ELR (cell line): ENCODE results near the gene CYP2A7.
"Not testable (repeated sequence)": the region's sequence is repeated elsewhere in the genome, so short reads cannot be mapped to it uniquely, and the experiment has no call there.

ENCODE experiments used
- DNase-seq: peaks from one replicate; pipeline ENCODE4 v3.0.0-alpha.2; 2015; ENCODE audit warnings: low read depth

CYP2A7 gene

DNA sequence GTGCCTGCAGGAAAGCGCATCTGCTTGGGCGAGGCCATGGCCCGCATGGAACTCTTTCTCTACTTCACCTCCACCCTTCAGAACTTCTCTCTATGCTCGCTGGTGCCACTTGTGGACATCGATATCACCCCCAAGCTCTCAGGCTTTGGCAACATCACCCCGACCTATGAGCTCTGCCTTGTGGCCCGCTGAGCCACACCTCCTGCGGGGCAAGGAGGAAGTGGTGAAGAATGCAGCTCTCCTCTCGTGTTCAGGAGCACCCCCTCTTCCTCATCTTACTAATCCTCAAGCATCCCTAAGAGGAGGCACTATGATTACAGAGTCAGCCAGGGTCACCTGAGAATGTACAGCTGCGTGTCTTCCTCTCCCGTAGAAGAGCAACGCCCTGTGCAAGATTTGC lies 17.9 kb upstream of the CYP2A7 start:
- not testable (repeated sequence) for DNase-seq

DNA sequence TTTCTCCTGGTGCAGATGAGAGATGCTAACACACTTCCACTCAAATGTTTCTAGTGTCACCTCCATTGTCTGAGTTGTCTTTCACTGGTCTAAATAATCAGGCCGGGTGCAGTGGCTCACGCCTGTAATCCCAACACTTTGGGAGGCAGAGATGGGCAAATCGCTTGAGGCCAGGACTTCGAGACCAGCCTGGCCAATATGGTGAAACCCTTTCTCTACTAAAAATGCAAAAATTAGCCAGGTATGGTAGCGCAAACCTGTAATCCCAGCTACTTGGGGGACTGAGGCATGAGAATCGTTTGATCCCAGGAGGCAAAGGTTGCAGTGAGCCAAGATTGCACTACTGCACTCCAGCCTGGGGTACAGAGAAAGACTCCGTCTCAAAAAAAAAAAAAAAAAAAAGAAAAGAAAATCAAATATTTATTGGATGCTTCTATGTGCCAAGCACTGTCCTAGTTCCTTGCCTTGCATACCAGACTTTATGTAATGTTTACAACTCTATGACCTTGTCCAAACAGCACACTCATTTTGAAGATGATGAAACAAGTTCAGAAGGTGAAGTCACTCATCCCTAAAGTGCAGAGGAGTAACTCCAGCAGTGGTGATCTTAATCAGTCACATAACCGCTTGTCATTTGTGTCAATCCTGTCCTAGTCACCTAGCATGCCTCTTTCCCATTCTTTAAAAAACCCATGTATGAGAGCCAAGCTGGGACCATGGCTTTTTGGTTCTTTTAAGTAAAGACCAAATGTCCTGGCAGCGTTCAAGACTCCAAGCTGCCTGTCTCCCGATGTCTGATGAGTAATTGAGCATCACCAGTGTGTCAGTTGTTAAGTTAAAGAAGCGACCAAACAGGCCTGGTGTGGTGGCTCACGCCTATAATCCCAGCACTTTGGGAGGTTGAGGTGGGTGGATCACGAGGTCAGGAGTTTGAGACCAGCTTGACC lies 15.1 kb upstream of the CYP2A7 start:
- DNase-seq, result peak; percentile 10

DNA sequence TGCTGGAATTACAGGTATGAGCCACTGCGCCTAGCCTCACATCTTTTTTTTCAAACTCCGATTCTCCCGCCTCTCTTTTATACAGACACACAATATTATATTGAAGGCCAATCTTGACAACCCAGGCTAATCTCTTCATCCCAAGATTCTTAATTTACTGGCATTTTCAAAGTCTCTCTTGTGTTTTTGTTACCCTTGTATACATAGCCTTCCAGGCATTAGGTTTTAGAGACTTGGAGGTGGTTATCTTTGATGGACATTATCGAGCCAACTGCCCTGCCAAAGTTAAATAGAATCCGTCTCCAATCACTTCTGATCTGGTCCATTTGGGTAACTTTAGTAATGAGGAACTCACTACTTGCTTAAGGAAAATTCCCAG lies 14.4 kb upstream of the CYP2A7 start:
- no peak for DNase-seq

DNA sequence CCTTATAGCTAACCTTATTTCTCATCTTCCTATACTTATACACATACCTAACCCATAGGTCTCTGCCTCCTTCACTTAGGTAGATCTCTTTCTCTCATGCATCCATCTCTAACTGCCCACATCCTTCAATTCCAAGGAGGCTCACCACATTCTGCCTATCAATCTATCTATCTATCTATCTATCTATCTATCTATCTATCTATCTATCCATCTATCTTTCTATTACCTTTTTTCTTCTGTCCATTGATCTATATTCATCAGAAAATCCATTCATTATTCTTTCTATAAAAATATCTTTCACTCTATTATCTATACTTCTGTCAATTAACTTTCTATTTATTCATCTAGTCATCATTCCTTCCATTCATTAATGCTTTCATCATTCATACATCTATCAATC lies 11.1 kb upstream of the CYP2A7 start:
- no peak for DNase-seq

DNA sequence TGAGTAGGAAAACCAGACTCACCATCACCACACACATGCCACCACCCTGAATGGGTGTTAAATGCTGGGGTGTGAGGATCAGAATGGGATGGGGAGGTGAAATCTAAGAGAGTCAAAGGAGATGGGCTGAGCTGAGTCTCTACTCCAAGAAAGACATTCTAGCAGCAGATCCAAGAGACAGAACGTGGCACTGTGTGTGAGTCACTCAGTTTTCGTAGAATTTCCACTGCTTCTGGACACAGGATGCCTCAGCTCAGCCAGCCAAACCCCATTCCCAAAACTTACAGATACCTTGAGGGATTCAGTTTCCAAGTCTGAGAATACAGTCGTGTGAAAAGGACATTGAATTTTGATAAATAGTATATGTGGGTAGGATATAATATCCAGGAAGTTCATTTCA lies 7.3 kb upstream of the CYP2A7 start:
- DNase-seq, result no peak

DNA sequence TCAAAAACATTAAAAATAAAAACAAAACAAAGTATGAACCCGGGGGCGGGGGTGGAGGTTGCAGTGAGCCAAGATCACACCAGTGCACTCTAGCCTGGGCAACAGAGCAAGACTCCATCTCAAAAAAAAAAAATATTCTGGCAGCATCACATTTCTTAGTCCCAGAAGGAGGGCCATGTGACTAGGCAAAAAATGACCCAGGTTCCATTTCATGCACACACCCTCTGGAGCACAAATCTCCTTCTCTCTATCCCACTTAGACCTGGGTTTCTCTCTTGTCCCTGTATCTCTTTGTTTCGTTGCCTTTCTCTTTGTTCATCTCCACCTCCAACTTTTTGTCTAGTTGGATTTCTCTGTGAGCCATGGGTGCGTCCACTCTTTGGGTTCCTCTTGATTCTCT lies 6.2 kb upstream of the CYP2A7 start:
- no peak for DNase-seq

DNA sequence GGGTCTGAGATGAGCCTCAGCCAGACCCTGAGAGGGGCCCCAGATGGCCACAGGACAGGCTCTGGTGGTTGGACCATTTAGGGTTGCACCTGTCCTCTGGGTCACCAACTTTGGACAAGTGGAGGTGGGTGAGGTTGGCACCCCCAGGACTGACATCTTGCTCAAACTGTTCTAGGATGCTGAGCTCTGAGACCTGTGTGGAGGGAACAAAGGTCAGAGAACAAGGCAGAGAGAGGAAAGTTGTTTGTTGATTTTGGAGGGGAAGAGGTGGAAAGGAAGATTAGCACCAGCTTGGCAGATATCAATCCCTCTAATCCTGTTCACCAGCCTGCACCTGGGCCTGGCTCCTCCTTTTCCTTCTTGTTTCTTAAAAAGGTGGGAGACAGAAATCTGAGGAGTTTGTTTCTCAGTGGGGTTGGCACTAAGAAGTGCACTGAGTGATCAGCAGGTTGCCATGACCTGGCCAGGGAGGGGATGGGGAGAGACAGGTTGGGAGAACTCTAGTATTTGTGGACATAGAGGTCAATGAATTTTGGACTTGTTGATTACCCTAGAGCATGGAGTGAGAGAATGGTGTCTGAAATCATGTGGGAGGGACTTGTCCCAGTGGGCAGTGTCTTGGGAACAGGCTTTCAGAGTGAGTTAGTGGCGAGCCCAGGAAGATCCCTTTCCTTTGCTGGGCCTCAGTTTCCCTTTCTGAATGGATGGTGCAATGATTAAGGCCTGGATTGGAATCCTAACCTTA lies 2.3 kb upstream of the CYP2A7 start:
- DNase-seq, result not testable (repeated sequence)

DNA sequence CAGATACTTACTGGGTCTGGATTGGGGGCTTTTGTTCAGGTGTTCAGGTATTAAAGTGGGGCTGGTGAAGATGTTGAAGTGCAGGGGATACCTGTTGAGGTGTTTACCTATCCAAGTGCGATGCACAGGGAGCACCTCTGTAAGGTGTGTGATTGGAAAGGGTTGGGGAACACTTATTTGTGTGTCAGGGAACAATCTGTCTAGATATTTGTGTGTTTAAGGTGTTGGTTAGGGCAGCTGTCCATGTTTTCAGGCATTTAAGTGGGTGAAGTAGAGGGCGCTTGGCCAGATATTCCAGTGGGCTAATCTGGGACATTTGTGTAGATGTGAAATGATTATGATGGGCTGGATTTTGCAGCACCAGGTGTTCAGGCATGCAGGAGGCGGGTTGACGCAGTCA lies 2.7 kb downstream of the CYP2A7 start:
- DNase-seq, result not testable (repeated sequence)

DNA sequence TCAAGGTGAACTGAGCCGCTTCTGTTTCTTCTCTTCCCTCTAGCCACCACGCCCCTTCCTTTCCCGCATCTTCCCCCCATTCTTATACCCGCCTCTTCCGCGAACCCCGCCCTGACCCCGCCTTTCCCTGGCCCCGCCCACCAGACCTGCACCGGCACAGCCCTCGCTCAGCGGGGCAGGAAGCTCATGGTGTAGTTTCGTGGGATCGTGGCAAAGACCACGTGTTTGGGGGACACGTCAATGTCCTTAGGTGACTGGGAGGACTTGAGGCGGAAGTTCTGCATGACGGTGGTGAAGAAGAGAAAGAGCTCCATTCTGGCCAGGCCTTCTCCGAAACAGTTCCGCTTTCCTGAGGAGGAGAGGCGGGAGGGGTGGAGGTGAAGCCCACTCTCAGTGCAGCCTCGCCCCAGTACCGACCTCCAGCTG lies 6.5 kb downstream of the CYP2A7 start:
- peak; percentile 1 for DNase-seq

DNA sequence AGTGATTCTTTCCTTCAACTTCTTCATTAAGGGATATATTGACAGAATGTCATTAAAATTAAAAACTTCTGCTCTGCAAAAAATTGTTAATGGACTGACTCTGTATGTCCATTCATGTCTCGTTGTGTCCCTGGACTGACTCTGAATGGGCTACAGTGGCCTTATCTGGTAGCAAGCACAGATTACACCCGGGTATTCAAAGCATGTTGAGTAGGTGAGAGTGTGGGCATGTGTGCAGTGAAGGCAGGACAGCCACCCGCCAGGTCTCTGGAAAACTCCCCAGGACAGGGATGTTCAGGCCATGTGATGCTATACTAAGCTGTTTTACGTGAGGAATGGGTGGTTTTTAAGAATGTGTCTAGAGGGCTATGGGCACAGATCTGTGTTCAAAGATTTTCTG lies 7.2 kb downstream of the CYP2A7 start:
- DNase-seq, result not testable (repeated sequence)

DNA sequence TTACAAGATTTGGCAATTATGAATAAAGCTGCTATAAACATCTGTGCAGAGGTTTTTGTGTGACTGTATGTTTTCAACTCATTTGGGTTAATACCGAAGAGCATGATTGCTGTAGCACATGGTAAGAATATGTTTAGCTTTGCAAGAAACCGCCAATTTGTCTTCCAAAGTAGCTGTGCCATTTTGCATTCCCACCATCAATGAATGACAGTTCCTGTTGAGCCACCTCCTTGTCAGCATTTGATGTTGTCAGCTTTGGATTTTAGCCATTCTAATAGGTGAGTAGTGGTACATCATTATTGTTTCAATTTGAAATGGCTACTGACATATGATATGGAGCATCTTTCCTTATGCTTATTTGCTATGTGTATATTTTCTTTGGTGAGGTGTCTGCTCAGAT lies 8.2 kb downstream of the CYP2A7 start:
- DNase-seq, result not testable (repeated sequence)

DNA sequence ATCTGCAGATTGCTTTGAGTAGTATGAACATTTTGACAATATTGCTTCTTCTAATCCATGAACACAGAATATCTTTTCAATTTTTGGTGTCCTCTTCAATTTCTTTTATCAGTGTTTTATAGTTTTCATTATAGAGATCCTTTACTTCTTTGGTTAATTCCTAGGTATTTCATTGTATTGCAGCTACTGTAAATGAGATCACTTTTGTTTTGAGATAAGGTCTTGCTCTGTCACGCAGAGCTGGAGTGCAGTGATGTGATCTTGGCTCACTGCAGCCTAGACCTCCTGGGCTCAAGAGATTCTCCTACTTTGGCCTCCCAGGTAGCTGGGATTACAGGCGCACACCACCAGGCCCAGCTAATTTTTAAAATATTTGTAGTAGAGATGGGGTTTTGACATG lies 9.8 kb downstream of the CYP2A7 start:
- DNase-seq, result no peak

DNA sequence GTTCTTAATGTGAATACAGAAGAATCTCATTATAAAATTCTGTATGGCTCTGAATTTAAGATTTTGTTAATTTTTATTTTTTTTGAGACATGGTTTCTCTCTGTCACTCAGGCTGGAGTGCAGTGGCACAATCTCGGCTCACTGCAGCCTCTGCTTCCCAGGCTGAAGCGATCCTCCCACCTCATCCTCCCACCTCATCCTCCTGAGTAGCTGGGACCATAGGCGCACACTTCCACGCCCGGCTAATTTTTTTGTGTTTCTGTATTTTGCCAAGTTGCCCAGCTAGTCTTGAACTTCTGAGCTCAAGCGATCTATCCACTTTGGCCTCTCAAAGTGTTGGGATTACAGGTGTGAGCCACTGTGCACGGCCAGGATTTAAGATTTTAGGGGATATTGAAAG lies 14.3 kb downstream of the CYP2A7 start:
- no peak for DNase-seq

DNA sequence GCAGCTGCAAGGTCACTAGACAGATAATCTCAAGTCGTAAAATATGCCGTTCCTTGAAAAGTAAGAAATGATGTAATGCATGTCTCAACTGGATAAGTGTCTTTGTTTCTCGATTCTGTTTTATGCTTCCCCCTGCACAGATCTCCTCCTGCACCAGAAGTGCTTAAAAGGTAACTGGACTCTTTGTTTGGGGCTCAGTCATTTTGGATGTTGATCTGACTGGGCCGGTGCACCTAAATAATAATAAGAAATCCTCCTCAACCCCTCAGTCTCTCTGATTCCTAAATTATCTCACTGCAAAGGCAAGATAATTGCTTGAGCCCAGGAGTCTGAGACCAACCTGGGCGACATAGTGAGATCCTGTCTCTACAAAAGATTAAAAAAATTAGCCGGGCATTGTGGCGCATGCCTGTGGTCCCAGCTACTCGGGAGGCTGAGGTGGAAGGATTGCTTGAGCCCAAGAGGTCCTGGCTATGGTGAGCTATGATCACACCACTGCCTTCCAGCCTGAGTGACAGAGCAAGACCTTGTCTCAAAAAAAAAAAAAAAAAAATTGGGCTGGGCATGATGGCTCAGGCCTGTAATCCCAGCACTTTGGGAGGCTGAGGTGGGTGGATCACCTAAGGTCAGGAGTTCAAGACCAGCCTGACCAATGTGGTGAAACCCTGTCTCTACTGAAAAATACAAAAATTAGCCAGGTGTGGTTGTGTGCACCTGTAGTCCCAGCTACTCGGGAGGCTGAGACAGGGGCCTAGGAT lies 17.1 kb downstream of the CYP2A7 start:
- DNase-seq, result not testable (repeated sequence)

DNA sequence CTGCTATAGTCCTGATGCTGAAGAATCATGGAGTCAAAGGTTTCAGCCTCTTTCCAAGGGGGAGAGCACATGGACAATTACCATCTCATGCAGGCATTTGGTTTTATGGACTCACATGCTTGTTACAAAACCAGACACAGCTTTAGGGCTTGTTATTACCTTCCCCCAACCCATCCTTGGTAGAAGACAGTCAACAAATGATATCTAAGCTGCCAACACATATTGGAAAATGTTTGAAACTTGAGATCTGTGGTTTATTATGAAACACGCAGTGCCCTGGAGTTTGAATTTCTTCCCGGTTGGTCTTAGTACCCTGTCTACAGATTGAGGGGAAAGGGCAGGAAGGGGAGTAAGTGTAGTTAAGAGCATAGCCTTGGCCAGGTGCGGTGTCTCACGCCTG lies 19.2 kb downstream of the CYP2A7 start:
- no peak for DNase-seq

DNA sequence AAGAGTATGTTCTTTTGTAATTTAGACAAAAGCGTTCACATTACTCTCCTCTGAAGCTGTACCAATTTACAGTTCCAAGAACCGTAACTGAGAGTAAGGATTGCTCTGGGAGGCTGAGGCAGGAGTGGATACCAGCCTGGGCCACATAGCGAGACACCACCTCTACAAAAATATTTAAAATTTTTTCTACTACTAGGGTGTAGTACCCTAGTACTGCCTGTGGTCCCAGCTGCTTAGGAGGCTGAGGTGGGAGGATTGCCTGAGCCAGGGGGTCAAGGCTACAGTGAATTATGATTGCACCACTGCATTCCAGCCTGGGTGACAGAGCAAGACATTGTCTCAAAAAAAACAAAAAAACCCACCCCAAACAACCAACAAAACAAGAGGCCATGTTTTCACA lies 19.7 kb downstream of the CYP2A7 start:
- DNase-seq, result no peak

DNA sequence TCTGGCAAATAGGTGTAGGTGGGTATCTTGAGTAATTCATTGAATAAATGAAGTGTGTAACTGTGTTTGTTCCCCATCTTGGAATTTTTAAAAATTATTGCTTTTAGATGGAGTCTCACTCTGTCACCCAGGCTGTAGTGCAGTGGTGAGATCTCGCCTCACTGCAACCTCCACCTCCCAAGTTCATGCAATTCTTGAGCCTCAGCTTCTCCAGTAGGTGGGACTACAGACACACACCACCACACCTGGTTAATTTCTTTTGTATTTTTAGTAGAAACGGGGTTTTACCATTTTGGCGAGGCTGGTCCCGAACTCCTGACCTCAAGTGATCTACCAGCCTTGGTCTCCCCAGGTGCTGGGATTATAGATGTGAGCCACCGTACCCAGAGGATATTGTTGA lies 23.9 kb downstream of the CYP2A7 start:
- DNase-seq, result no peak

DNA sequence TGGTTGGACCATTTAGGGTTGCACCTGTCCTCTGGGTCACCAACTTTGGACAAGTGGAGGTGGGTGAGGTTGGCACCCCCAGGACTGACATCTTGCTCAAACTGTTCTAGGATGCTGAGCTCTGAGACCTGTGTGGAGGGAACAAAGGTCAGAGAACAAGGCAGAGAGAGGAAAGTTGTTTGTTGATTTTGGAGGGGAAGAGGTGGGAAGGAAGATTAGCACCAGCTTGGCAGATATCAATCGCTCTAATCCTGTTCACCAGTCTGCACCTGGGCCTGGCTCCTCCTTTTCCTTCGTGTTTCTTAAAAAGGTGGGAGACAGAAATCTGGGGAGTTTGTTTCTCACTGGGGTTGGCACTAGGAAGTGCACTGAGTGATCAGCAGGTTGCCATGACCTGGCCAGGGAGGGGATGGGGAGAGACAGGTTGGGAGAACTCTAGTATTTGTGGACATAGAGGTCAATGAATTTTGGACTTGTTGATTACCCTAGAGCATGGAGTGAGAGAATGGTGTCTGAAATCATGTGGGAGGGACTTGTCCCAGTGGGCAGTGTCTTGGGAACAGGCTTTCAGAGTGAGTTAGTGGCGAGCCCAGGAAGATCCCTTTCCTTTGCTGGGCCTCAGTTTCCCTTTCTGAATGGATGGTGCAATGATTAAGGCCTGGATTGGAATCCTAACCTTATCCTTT lies 29.4 kb downstream of the CYP2A7 start:
- not testable (repeated sequence) for DNase-seq

DNA sequence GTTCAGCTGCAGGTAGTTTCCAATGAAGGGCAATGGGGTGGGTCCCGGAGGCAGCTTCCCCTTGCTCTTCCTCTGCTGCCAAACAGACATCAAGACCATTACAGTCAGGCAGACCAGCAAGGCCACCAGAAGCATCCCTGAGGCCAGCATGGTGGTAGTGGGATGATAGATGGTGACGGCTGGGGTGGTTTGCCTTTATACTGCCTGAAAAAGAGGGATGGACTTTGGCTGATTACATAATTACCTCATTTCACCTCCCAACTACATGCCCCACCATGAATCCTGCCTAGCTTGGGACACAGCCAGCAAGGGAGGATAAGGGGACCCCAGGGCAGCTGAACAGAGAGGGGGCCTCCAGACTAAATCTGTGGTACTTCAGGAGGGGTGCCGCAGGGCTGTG lies 31.8 kb downstream of the CYP2A7 start, which contains the start of gene CYP2A6:
Gene CYP2A6, minus strand, starts transcription at position 171 of the 400 bp plus-strand sequence. Its CDS starts 21 bp downstream, at position 150.
- DNase-seq, result not testable (repeated sequence)

DNA sequence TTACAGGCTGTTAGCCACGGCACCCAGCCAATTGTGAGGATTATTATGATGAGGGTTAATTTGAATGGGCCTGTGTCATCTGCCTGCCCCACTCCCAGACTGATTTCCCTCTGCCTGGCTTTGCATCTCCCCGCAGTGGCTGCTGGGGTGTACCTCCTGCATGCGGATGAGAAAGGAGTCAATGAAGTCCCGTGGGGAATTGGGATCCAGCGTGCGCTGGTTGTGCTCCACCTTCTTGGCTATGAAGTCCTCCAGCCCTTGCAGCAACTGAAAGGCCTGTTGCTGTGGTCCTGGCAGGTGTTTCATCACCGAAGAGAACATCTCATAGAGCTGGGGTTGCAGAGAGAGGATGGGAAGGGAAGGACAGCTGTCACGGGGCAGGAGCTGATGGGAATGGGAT lies 35.3 kb downstream of the CYP2A7 start:
- not testable (repeated sequence) for DNase-seq

DNA sequence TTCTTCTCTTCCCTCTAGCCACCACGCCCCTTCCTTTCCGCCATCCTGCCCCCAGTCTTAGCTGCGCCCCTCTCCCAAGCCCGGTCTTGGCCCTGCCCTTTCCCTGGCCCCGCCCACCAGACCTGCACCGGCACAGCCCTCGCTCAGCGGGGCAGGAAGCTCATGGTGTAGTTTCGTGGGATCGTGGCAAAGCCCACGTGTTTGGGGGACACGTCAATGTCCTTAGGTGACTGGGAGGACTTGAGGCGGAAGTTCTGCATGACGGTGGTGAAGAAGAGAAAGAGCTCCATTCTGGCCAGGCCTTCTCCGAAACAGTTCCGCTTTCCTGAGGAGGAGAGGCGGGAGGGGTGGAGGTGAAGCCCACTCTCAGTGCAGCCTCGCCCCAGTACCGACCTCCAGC lies 38.4 kb downstream of the CYP2A7 start:
- not testable (repeated sequence) for DNase-seq
